NOMO-1 treated with DMSO at 0.1 percent for 48 hours (cell line): ENCODE measurements around the gene UBXN1.
"Not testable (repeated sequence)": the region's sequence is repeated elsewhere in the genome, so short reads cannot be mapped to it uniquely, and the experiment has no call there.

Experiments
- DNase-seq: peaks from one replicate; lab custom pipeline; 2025; ENCODE audit not compliant: unreplicated experiment; lab: John Stamatoyannopoulos, UW

UBXN1 gene

GRCh38 chr11:62673196-62673525, 5.7 kb downstream of the UBXN1 start:
- DNase-seq = no peak

- peak; percentile 93 for DNase-seq
Measured at GRCh38 chr11:62671608-62672389, 7.1 kb downstream of the UBXN1 start, which contains the start of the genes LBHD1 and UQCC3. Gene LBHD1 (minus strand): TSS chr11:62672267. CDS start chr11:62670031, 2,236 bp downstream. Gene UQCC3 (plus strand): TSS chr11:62671673. CDS start chr11:62671746, 73 bp downstream.

- peak; percentile 59 for DNase-seq
Measured at GRCh38 chr11:62671236-62671607, 7.7 kb downstream of the UBXN1 start.

GRCh38 chr11:62669420-62670161, 9.3 kb downstream of the UBXN1 start:
- no peak for DNase-seq

GRCh38 chr11:62667460-62667859, 11.4 kb downstream of the UBXN1 start:
- DNase-seq = no peak

- DNase-seq = no peak
Measured at GRCh38 chr11:62666259-62666926, 12.5 kb downstream of the UBXN1 start.

GRCh38 chr11:62665599-62666258, 13.1 kb downstream of the UBXN1 start:
- peak; percentile 56 for DNase-seq

- DNase-seq = peak; percentile 89
Measured at GRCh38 chr11:62665075-62665598, 13.7 kb downstream of the UBXN1 start, which contains the start of the genes C11orf98 and CSKMT. Gene C11orf98 (minus strand): TSS chr11:62665210. CDS start chr11:62665169, 41 bp downstream. Gene CSKMT (plus strand): TSS chr11:62665312. CDS start chr11:62665880, 568 bp downstream.

GRCh38 chr11:62664405-62665074, 14.3 kb downstream of the UBXN1 start:
- DNase-seq = peak; percentile 77

GRCh38 chr11:62656796-62657429, 22.0 kb downstream of the UBXN1 start:
- DNase-seq = peak; percentile 38

- no peak for DNase-seq
Measured at GRCh38 chr11:62654297-62654696, 24.6 kb downstream of the UBXN1 start.

- no peak for DNase-seq
Measured at GRCh38 chr11:62652161-62653006, 26.5 kb downstream of the UBXN1 start.

GRCh38 chr11:62650283-62650682, 28.6 kb downstream of the UBXN1 start:
- not testable (repeated sequence) for DNase-seq

GRCh38 chr11:62649486-62649885, 29.4 kb downstream of the UBXN1 start:
- no peak for DNase-seq

GRCh38 chr11:62648967-62649364, 29.9 kb downstream of the UBXN1 start:
- no peak for DNase-seq

- DNase-seq = no peak
Measured at GRCh38 chr11:62648185-62648966, 30.5 kb downstream of the UBXN1 start.

GRCh38 chr11:62647609-62648005, 31.3 kb downstream of the UBXN1 start:
- no peak for DNase-seq
